B cell (primary cell): ENCODE results near the gene TMEM81.

Experiments used
- EZH2 ChIP-seq: IDR thresholded peaks from 2 replicates; pipeline ENCODE4 v1.6.1; 2012; ENCODE audit warnings: borderline replicate concordance, low read depth, mild to moderate bottlenecking, moderate library complexity, low read length; ENCODE audit not compliant: insufficient read depth, poor library complexity, severe bottlenecking
- TF ChIP-seq, protein P1 (sequence below): fragments of 200-600 bp; IDR thresholded peaks from one replicate; pipeline ENCODE4 v1.8.0; 2022; ENCODE audit warnings: antibody characterized with exemption, mild to moderate bottlenecking

DNA sequence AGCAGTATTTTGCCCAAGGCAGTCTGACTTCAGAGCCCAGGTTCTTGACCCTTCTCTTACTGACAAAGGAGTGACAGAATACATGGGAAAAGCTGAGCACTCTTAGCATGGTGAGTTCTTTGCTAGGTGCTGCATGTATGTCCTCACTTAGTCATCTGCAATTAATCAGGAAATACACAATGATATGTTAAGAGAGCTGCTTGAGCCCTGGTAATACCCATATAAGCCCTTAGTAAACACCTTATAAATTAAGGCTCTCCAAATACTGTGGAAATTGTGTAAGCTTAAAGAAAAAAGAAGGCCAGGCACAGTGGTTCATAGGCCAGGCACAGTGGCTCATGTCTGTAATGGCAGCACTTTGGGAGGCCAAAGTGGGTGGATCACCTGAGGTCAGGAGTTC is 14.0 kb upstream of the TMEM81 start:
- TF ChIP-seq, protein P1, sequence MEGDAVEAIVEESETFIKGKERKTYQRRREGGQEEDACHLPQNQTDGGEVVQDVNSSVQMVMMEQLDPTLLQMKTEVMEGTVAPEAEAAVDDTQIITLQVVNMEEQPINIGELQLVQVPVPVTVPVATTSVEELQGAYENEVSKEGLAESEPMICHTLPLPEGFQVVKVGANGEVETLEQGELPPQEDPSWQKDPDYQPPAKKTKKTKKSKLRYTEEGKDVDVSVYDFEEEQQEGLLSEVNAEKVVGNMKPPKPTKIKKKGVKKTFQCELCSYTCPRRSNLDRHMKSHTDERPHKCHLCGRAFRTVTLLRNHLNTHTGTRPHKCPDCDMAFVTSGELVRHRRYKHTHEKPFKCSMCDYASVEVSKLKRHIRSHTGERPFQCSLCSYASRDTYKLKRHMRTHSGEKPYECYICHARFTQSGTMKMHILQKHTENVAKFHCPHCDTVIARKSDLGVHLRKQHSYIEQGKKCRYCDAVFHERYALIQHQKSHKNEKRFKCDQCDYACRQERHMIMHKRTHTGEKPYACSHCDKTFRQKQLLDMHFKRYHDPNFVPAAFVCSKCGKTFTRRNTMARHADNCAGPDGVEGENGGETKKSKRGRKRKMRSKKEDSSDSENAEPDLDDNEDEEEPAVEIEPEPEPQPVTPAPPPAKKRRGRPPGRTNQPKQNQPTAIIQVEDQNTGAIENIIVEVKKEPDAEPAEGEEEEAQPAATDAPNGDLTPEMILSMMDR = no peak
- TF ChIP-seq EZH2 = no peak
